ENCODE data around the gene ASGR1. TPM values are rescaled to one million over a fixed set of nuclear protein-coding genes. Genes with fewer than 3 reads are reported as not detected.

The ASGR1 gene
- total RNA-seq, 1 experiment from 2014 or later: 6.1 TPM

GRCh38 chr17:7156342-7156940 is 22.7 kb downstream of the ASGR1 start:
- no peak for DNase-seq (ENCODE audit: low spot score)
- POLR2A ChIA-PET (ENCODE audit: low non-redundant PET): no interaction called here
- intact Hi-C loops (cut with micrococcal nuclease; ENCODE audit: unreplicated experiment): no loop called here
- H3K4me1 ChIP-seq (ENCODE audit: insufficient read depth, low read length, poor library complexity, severe bottlenecking): no peaks in the 10 kb centered on the region
- TF ChIP-seq EZH2 (IDR thresholded peaks at IDR 0.05; ENCODE audit: borderline replicate concordance, low read depth, low read length, poor library complexity, severe bottlenecking): no peak
- CTCF ChIA-PET: no interaction called here
- H3K36me3 ChIP-seq (ENCODE audit: insufficient read depth, low read length, poor library complexity, severe bottlenecking): no peaks in the 10 kb centered on the region
- H3K9me3 ChIP-seq (ENCODE audit: low read depth, low read length, poor library complexity, severe bottlenecking): no peaks in the 10 kb centered on the region
- no peaks in the 10 kb centered on the region for H3K27me3 ChIP-seq (replicated peaks; ENCODE audit: insufficient read depth, low read depth, low read length, poor library complexity)
- H3K4me3 ChIP-seq (ENCODE audit: low read depth, low read length, poor library complexity, severe bottlenecking): no peak overlapping the region
- BruUV-seq (replicated peaks): no TSS peak
- H3K27ac ChIP-seq (ENCODE audit: low read depth, low read length, poor library complexity, severe bottlenecking): no peak overlapping the region

GRCh38 chr17:7147772-7148171 is 31.4 kb downstream of the ASGR1 start:
- DNase-seq (ENCODE audit: low spot score): no peak
- no peaks in the 10 kb centered on the region for H3K9me3 ChIP-seq (ENCODE audit: low read depth, low read length, poor library complexity, severe bottlenecking)
- no peaks in the 10 kb centered on the region for H3K27me3 ChIP-seq (replicated peaks; ENCODE audit: insufficient read depth, low read depth, low read length, poor library complexity)
- intact Hi-C loops (cut with micrococcal nuclease; ENCODE audit: unreplicated experiment): no loop called here
- no peak overlapping the region for H3K4me3 ChIP-seq (ENCODE audit: low read depth, low read length, poor library complexity, severe bottlenecking)
- POLR2A ChIA-PET (ENCODE audit: low non-redundant PET): no interaction called here
- no peak overlapping the region for H3K27ac ChIP-seq (ENCODE audit: low read depth, low read length, poor library complexity, severe bottlenecking)
- CTCF ChIA-PET: no interaction called here
- TF ChIP-seq CTCF (conservative IDR thresholded peaks at IDR 0.05; ENCODE audit: low read depth, low read length) (no peak), EZH2 (IDR thresholded peaks at IDR 0.05; ENCODE audit: borderline replicate concordance, low read depth, low read length, poor library complexity, severe bottlenecking) (no peak)
- H3K36me3 ChIP-seq (ENCODE audit: insufficient read depth, low read length, poor library complexity, severe bottlenecking): no peaks in the 10 kb centered on the region
- H3K4me1 ChIP-seq (ENCODE audit: insufficient read depth, low read length, poor library complexity, severe bottlenecking): no peaks in the 10 kb centered on the region
- BruUV-seq (replicated peaks): no TSS peak

- POLR2A ChIA-PET (ENCODE audit: low non-redundant PET): interaction anchor here (0.6 kb wide), 1 partner anchor 75 kb away, joined by 18 read pairs; no protein-coding TSS in a partner anchor
- no TSS peak for BruUV-seq (replicated peaks)
- no peak overlapping the region for H3K4me3 ChIP-seq (ENCODE audit: low read depth, low read length, poor library complexity, severe bottlenecking)
- CTCF ChIA-PET: no interaction called here
- no peak for DNase-seq (ENCODE audit: low spot score)
- intact Hi-C loops (cut with micrococcal nuclease; ENCODE audit: unreplicated experiment): no loop called here
- H3K27ac ChIP-seq (ENCODE audit: low read depth, low read length, poor library complexity, severe bottlenecking): no peak overlapping the region
- H3K4me1 ChIP-seq (ENCODE audit: insufficient read depth, low read length, poor library complexity, severe bottlenecking): no peaks in the 10 kb centered on the region
- TF ChIP-seq EZH2 (IDR thresholded peaks at IDR 0.05; ENCODE audit: borderline replicate concordance, low read depth, low read length, poor library complexity, severe bottlenecking) (no peak), CTCF (conservative IDR thresholded peaks at IDR 0.05; ENCODE audit: low read depth, low read length) (no peak)
- no peaks in the 10 kb centered on the region for H3K36me3 ChIP-seq (ENCODE audit: insufficient read depth, low read length, poor library complexity, severe bottlenecking)
- no peaks in the 10 kb centered on the region for H3K9me3 ChIP-seq (ENCODE audit: low read depth, low read length, poor library complexity, severe bottlenecking)
- H3K27me3 ChIP-seq (replicated peaks; ENCODE audit: insufficient read depth, low read depth, low read length, poor library complexity): no peaks in the 10 kb centered on the region
Measured at GRCh38 chr17:7146115-7146514, 33.1 kb downstream of the ASGR1 start.

- H3K4me1 ChIP-seq (ENCODE audit: insufficient read depth, low read length, poor library complexity, severe bottlenecking): no peaks in the 10 kb centered on the region
- H3K27me3 ChIP-seq (replicated peaks; ENCODE audit: insufficient read depth, low read depth, low read length, poor library complexity): no peaks in the 10 kb centered on the region
- H3K27ac ChIP-seq (ENCODE audit: low read depth, low read length, poor library complexity, severe bottlenecking): no peak overlapping the region
- H3K4me3 ChIP-seq (ENCODE audit: low read depth, low read length, poor library complexity, severe bottlenecking): no peak overlapping the region
- no TSS peak for BruUV-seq (replicated peaks)
- no peaks in the 10 kb centered on the region for H3K36me3 ChIP-seq (ENCODE audit: insufficient read depth, low read length, poor library complexity, severe bottlenecking)
- intact Hi-C loops (cut with micrococcal nuclease; ENCODE audit: unreplicated experiment): no loop called here
- ChIA-PET CTCF (no interaction called here), POLR2A (ENCODE audit: low non-redundant PET) (no interaction called here)
- DNase-seq (ENCODE audit: low spot score): no peak
- no peaks in the 10 kb centered on the region for H3K9me3 ChIP-seq (ENCODE audit: low read depth, low read length, poor library complexity, severe bottlenecking)
- TF ChIP-seq CTCF (conservative IDR thresholded peaks at IDR 0.05; ENCODE audit: low read depth, low read length) (no peak), EZH2 (IDR thresholded peaks at IDR 0.05; ENCODE audit: borderline replicate concordance, low read depth, low read length, poor library complexity, severe bottlenecking) (no peak)
Measured at GRCh38 chr17:7144213-7144612, 35.0 kb downstream of the ASGR1 start.

All from A673 (cell line).